Retinal pigment epithelial cell (primary cell): ENCODE results near the gene TMEM245.

Experiments used
- DNase-seq: peaks from one replicate; pipeline ENCODE4 v3.0.0-alpha.2; 2010; ENCODE audit warnings: low read depth
- H3K4me3 ChIP-seq: 2 replicates; pipeline ENCODE4 v1.5.1; 2011; ENCODE audit warnings: mild to moderate bottlenecking, low read length, control low read depth, moderate library complexity
- CTCF ChIP-seq: conservative IDR thresholded peaks from 2 replicates; pipeline ENCODE4 v1.5.1; 2011; ENCODE audit warnings: low read depth, low read length, control low read depth, inconsistent platforms

The TMEM245 gene

GRCh38 chr9:109149722-109150121 is 30.0 kb upstream of the TMEM245 start:
- TF ChIP-seq CTCF: no peak
- DNase-seq: no peak

GRCh38 chr9:109149089-109149488 is 29.3 kb upstream of the TMEM245 start:
- TF ChIP-seq CTCF: no peak
- DNase-seq: no peak
- H3K4me3 ChIP-seq: no peak overlapping the region

More at GRCh38 chr9:109149722-109150121, 30.0 kb upstream of the TMEM245 start:
- no peak overlapping the region for H3K4me3 ChIP-seq

- TF ChIP-seq CTCF: no peak
- no peak overlapping the region for H3K4me3 ChIP-seq
- no peak for DNase-seq
These were observed 25.3 kb upstream of the TMEM245 start for GRCh38 chr9:109145051-109145450.

GRCh38 chr9:109143881-109144562 is 24.3 kb upstream of the TMEM245 start:
- H3K4me3 ChIP-seq: no peak overlapping the region
- no peak for DNase-seq
- peak; percentile 54 for TF ChIP-seq CTCF

GRCh38 chr9:109141375-109141774 is 21.6 kb upstream of the TMEM245 start:
- no peak for DNase-seq
- H3K4me3 ChIP-seq: no peak overlapping the region
- TF ChIP-seq CTCF: no peak

- H3K4me3 ChIP-seq: no peak overlapping the region
- TF ChIP-seq CTCF: no peak
- DNase-seq: no peak
These were observed 20.1 kb upstream of the TMEM245 start for GRCh38 chr9:109139851-109140250.

GRCh38 chr9:109138421-109138820 is 18.7 kb upstream of the TMEM245 start:
- DNase-seq: no peak
- H3K4me3 ChIP-seq: no peak overlapping the region
- no peak for TF ChIP-seq CTCF
